ENCODE data around the gene CADPS. TPM values are rescaled to one million over a fixed set of nuclear protein-coding genes. Genes with fewer than 3 reads are reported as not detected.

Gene CADPS
- polyA plus RNA-seq, 3 donors, result not detected

- no peak overlapping the region for H3K4me3 ChIP-seq (replicated peaks in 1 of 3; ENCODE audit: low read depth in 2 of 3, low read length in 3 of 3)
- H4K20me1 ChIP-seq (ENCODE audit: insufficient read depth, low read length), result no peaks in the 10 kb centered on the region
- DNase-seq, result no peak
- H3K4me1 ChIP-seq (ENCODE audit: control insufficient read depth in 1 of 2, insufficient read depth in 2 of 2, low read length in 2 of 2), result no peaks in the 10 kb centered on the region
- H3K9ac ChIP-seq (ENCODE audit: insufficient read depth, low read length, poor library complexity, severe bottlenecking), result no peak overlapping the region
- H3K27me3 ChIP-seq (ENCODE audit: control insufficient read depth in 2 of 2, insufficient read depth in 2 of 2, low read length in 2 of 2), result no peaks in the 10 kb centered on the region
- no peaks in the 10 kb centered on the region for H3K4me1 Mint-ChIP-seq
- no peaks in the 10 kb centered on the region for H3K79me2 ChIP-seq (ENCODE audit: insufficient read depth, low read length)
- no peaks in the 10 kb centered on the region for H3K9me3 ChIP-seq (replicated peaks in 1 of 2; ENCODE audit: control insufficient read depth in 1 of 2, insufficient read depth in 1 of 2, low read length in 2 of 2)
- 95% methylated on average over 4 of the region's 9 CpGs for WGBS (ENCODE audit: insufficient coverage)
- no peak for TF ChIP-seq CTCF (IDR thresholded peaks at IDR 0.05)
- no peak overlapping the region for H2AFZ ChIP-seq (ENCODE audit: insufficient read depth, low read depth, low read length, poor library complexity, severe bottlenecking)
- no peak overlapping the region for H3K4me3 Mint-ChIP-seq
- H3K27ac ChIP-seq (ENCODE audit: low read depth in 1 of 2, low read length in 2 of 2), result no peak overlapping the region
- no peak overlapping the region for H3K4me2 ChIP-seq (replicated peaks; ENCODE audit: extremely low read depth, low read length, poor library complexity, severe bottlenecking)
- no peaks in the 10 kb centered on the region for H3K36me3 ChIP-seq (replicated peaks in 1 of 2; ENCODE audit: control insufficient read depth in 1 of 2, insufficient read depth in 2 of 2, low read length in 2 of 2)
- H3K9me3 Mint-ChIP-seq, result no peaks in the 10 kb centered on the region
- no peaks in the 10 kb centered on the region for H3K36me3 Mint-ChIP-seq
- peaks cover 0 to 1% (median 0%) of the 10 kb centered on the region in 3 donors for H3K27me3 Mint-ChIP-seq (ENCODE audit: low read depth in 3 of 3)
- no peak overlapping the region for H3K27ac Mint-ChIP-seq
- intact Hi-C loops (cut with micrococcal nuclease), result no loop called here
Observed at GRCh38 chr3:62532796-62533195, 342.4 kb downstream of the CADPS start.

- Histone ChIP-seq H3K27me3 (ENCODE audit: control insufficient read depth in 2 of 2, insufficient read depth in 2 of 2, low read length in 2 of 2) (no peaks in the 10 kb centered on the region), H3K79me2 (ENCODE audit: insufficient read depth, low read length) (no peaks in the 10 kb centered on the region), H3K4me3 (replicated peaks in 1 of 3; ENCODE audit: low read depth in 2 of 3, low read length in 3 of 3) (no peak overlapping the region), H2AFZ (ENCODE audit: insufficient read depth, low read depth, low read length, poor library complexity, severe bottlenecking) (no peak overlapping the region), H3K4me1 (ENCODE audit: control insufficient read depth in 1 of 2, insufficient read depth in 2 of 2, low read length in 2 of 2) (no peaks in the 10 kb centered on the region), H3K27ac (ENCODE audit: low read depth in 1 of 2, low read length in 2 of 2) (no peak overlapping the region), H4K20me1 (ENCODE audit: insufficient read depth, low read length) (no peaks in the 10 kb centered on the region), H3K9ac (ENCODE audit: insufficient read depth, low read length, poor library complexity, severe bottlenecking) (no peak overlapping the region), H3K4me2 (replicated peaks; ENCODE audit: extremely low read depth, low read length, poor library complexity, severe bottlenecking) (no peak overlapping the region), H3K9me3 (replicated peaks in 1 of 2; ENCODE audit: control insufficient read depth in 1 of 2, insufficient read depth in 1 of 2, low read length in 2 of 2) (no peaks in the 10 kb centered on the region), H3K36me3 (replicated peaks in 1 of 2; ENCODE audit: control insufficient read depth in 1 of 2, insufficient read depth in 2 of 2, low read length in 2 of 2) (no peaks in the 10 kb centered on the region)
- Mint-ChIP-seq H3K4me1 (no peaks in the 10 kb centered on the region), H3K36me3 (no peaks in the 10 kb centered on the region), H3K27ac (no peak overlapping the region), H3K9me3 (no peaks in the 10 kb centered on the region), H3K4me3 (no peak overlapping the region), H3K27me3 (ENCODE audit: low read depth in 3 of 3) (peaks cover 0 to 1% (median 0%) of the 10 kb centered on the region in 3 donors)
- no peak for DNase-seq
- intact Hi-C loops (cut with micrococcal nuclease), result no loop called here
- no peak for TF ChIP-seq CTCF (IDR thresholded peaks at IDR 0.05)
Observed at GRCh38 chr3:62531981-62532380, 343.2 kb downstream of the CADPS start.
